Stimulated activated CD8-positive, alpha-beta memory T cell treated with anti-CD3 and anti-CD28 coated beads, Interleukin-12 subunit alpha, Interleukin-12 subunit beta, amount 100 ng/mL, for 1 hour (primary cell): ENCODE data around the gene MEOX1.

ENCODE experiments used
- DNase-seq: peaks from one replicate; pipeline ENCODE4 v3.0.0-alpha.2; 2020; ENCODE audit warnings: low read depth

MEOX1 gene

DNA sequence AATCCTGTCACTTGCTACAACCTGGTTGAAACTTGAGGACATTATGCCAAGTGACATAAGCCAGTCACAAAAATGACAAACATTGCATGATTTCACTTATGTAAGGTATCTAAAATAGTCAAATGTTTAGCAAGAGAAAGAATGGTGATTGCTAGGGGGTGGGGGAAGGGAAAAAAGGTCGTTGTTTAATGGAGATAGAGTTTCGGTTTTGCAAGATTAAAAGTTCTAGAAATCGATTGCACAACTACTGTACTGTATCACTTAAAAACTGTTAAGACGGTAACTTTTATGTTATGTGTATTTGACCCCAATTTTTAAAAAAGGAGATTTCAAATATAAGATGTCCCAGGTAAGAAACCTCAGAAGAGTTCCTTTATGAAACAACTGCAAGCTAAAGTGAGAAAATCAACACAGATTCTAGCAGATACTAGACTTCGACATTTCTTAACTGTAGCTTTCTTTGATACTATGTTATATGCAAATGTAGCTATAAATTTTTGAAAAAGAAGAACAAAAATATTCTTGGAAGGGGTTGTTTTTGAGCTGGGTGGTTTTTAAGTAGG lies 5.9 kb downstream of the MEOX1 start:
- DNase-seq = no peak

DNA sequence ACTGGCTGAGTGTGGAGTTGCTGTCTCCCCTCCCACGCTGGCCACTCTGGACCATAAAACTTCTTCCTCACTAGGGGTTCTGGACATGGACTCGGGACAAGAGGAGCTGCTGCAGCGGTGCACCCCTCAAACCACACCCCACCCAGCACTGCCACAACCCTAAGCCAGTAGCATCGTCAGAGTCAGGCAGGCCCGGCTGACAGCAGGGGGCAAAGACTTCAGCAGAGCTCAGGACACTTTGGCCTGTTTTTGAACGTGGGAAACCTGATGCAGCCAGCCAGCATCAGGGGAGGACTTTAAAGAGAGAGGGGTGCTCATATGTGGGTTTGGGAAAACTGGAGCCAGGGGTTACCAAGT lies 9.6 kb downstream of the MEOX1 start:
- DNase-seq = no peak

DNA sequence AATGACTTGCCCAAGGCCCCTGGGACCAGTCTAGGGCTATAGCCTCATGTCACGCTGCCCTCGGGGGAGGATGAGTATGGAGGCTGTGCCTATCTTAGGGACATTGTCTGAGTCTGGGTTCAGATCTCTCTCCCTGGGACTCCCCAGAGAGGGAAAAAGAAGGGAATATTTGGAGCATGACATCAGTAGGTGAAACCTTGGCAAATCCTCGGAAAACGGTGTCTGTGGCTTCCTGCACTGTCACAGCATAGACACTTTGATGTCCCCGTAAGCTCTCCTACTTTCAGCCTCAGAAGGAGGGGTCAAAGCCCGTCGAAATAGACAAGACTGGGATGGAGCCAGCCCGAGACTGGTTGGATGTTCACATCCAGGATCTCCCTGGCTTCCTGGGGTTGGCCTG lies 11.3 kb downstream of the MEOX1 start:
- DNase-seq = no peak

DNA sequence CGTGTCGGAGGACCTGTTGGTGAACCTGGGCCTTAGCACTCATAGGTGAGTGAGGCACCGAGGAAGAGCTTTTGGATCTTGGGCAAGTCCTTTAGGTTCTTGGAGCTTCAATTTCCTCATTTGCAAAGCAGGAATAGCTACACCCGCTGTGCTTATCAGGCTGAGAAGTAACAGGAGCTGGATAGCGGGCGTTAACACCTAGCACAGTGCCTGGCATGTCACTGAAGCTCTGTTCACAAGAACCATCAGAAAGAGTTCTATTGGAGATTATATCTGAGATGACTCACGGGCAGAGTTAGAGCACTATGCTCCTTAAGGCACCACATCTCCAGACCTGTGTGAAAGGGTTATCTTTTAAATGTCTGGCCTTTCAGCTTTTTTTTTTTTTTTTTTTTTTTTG lies 12.8 kb downstream of the MEOX1 start:
- no peak for DNase-seq

DNA sequence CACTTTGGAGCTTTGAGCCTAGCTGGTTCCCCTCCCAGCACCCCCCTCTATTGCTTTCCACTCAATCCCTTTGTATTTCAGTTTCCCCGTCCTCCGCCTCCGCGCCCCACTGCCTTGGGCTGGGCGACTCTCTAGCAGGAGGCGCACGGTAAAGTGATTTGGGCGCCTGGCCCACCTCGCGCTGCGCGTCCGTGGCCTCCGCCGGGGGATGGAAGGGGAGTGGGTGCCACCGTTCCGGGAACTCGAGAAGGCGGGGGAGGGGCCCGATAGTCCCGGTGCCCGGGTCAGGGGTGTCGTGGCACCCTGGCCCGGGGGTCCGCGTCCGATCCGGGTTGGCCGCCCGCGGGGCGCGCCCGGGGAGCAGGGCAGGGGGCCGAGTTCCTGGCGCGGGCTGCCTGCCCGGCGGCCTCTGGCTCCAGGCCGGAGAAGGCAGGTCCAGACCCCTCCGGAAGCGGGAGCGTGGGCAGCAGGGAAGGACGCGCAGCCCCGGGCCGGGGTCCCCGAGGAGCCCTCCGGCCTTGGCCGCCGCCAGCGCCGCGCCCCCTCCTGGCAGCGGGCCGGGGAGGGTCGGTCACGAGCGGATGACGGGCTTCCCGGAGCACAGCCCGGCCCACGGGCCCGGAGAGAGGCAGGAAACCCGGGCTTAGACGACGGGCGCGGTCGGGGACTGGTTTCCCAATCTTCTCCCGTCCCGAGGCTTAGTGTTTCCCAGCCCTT lies 15.8 kb downstream of the MEOX1 start:
- peak; percentile 6 for DNase-seq

DNA sequence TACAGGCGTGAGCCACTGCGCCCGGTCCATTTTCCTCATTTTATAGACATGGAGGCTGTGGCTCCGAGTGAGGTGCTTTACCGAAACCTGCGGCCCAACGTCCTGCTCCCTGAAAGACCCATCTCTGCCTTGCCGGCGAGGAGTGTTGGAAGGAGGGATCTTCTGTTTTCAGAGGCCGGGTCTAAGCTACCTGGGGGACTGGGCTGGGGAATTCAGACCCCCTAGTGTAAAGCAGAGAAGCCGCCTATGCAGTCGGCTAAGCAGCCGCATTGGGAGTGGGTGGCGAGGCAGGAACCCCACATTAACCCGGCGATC lies 16.3 kb downstream of the MEOX1 start:
- DNase-seq = no peak

DNA sequence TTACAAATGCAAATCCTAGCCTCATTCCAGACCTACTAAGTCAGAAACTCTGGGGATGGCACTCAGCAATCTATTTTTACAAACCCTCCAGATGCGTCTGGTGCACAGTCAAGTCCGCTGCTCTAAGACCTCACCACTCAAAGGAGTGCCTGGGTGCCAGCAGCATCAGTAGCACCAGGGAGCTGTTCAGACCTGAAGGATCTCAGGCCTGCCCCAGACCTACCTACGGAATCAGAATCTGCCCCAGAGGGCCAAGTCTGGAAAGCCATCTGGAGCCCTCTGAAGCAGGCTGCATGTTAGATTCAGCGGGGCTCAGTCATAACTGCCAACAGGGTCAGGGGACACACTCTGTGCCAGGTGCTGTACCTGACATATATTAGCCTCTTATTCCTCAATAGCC lies 17.6 kb downstream of the MEOX1 start:
- DNase-seq = no peak

DNA sequence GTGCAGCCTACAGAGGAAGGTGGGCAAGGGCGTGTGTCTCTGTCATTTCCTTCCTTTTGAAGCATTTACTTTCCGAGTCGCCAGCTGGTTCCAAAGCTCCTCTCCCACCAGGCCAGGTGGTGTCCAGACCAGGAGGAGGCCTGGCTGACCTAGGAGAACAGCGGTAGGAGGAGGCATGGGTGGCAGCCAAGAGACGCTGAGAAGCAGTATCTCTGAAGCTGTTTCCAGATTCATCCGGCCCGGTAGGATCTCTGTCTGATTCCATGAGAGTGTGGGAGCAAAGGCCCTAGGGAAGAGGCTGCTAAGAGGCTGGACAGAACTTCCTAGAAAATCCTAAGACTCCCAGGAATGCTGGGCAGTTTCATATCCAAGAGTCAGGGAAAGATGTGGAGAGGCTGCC lies 20.3 kb downstream of the MEOX1 start:
- no peak for DNase-seq

DNA sequence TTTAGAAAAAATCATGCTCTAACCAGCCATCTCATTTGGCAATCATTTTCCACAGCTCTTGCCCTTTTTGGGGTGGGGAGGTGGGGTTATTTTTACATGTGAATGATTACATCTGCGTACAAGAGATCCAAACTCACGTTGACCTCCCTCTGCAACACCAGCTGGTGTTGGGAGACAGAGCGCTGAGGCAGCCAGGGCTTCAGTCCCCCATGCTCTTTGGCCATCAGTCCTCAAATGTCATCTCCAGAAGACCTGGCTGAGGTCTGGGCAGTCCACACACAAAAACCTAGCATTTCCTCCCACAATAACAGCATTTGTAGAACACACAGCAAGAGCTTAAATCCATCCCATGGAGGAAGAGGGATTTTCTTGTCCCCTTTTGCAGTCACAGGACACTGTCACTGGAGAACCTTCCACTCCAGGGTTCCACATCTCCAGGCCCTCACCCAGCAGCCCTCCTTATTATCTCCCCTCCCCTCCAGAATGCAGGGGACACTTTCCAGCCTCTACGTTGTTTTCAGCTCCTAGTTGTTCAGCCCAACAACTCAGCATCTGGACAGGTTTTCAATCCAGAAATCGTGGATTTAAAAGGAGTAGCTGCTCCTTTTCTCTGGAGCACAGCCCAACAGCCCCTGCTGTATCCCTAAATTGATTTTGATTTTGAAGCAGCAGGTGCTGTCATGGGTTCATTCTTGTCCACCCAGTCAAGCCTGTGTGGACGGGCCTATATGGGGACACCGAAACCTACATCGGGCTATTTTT lies 21.1 kb downstream of the MEOX1 start:
- no peak for DNase-seq

DNA sequence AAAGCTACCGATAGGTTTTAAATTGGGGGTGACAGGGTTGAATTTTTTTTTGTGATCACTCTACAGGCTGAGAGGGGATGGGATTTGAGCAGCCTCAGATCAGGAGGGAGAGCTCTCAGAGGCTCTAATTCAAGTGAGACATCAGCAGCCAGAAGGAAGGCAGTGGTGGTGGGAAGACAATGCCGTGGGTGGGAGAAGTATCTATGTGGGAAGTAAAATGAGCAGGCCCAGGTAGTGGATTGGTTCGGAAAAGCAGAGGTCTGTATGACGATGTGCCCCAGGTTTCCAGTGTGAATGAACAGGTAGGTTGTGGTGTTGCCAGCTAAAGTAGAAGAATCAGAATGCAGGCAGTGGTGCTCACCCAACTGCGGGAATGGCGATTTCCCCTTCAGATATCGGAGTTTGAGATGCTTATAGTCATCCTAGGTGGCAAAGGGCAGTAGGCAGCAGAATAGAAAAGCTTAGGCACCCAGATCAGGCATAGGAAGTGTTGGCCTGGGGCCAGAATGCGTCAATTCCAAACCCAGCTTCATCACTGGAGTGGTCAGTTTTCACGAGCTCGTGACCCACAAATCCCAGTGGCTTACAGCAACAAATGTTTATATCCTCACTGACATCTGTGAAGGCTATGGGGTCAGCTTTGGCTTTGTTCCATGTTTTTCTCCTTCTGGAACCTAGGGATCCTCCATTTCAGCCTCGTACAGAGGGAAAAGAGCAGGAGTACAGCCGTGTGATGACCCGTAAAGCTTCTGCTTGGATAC lies 24.0 kb downstream of the MEOX1 start:
- DNase-seq = no peak

DNA sequence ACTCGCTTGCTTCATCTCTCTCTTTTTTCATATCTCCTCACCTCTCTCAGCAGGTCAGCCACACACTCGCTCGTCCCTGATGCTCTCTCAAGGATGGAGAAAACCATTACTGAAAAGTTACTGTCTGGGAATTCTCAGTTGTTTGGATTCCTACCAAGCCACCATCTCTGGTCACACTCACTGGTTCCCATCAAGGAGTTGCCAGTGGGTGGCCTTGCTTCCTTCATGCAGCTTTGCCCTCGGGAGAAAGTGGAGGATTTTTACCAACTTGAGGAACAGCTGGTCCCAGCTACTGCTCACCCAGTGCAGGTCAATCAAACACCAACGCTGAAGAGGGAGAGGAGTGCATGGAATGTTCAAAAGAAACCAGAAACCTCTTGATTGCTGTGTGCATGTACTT lies 25.3 kb downstream of the MEOX1 start:
- no peak for DNase-seq

DNA sequence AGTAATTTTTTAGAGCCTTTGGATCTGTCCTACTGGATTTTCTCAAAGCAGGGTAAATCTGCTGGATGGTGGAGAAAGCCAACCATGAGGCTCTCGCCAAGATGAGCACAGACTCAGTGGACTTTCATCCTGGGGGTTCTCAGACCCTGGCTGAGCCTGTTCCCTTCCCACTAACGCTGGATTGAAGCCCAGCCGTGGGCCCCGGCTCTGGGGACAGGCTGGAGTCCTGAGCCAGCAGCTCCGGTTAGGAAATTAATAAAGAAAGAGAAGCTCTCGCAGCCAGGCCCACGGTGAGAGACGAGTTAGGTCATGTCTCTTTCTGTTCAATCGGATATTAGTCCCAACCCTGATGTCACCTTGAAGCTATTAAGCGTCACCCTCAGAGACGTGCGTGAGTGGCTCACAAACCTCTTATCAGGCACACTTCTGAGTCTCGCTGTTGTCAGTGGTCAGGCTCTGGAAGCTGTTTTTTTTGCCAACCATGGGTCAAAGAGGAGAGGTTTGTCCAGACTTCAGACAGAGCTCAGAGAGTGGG lies 27.1 kb downstream of the MEOX1 start:
- DNase-seq = no peak

DNA sequence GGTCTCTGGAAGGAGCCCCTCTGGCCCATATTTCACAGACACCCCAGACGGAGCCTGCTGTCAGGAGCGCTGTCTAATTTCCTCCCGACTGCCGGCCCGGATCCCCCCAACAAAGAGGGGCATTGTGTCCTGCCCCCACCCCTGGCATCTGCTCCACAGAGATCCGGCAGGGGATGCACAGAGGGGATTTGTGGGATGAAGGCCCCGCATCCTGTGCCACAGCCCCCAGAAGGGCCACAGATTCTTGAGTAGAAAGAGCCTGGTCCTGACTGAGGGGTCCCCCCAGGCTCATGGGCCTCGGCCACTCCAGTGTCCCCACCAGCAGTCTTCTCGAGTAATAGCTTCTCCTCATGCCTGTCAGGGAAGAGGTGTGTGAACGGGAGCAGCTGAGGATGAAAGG lies 29.5 kb downstream of the MEOX1 start:
- no peak for DNase-seq

DNA sequence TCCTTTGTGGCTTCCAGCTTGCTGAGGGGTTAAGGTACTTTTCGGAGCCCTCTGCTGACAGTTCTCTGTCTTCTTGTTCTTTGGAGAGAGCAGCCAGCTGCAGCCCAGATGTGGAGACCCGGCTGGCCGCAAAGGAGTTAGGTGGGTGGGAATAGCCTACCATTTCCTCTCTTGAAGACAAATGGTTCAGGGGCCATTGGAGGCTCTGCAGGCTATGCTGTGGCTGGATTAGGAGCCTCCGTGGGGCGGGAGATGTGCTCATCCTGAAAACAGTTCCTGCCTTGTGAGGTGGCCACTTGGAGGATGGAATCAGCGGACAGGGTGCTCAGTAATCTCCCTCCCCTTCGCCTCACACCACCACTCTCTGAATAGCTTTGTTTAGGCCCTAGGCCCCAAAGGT lies 30.3 kb downstream of the MEOX1 start:
- no peak for DNase-seq

DNA sequence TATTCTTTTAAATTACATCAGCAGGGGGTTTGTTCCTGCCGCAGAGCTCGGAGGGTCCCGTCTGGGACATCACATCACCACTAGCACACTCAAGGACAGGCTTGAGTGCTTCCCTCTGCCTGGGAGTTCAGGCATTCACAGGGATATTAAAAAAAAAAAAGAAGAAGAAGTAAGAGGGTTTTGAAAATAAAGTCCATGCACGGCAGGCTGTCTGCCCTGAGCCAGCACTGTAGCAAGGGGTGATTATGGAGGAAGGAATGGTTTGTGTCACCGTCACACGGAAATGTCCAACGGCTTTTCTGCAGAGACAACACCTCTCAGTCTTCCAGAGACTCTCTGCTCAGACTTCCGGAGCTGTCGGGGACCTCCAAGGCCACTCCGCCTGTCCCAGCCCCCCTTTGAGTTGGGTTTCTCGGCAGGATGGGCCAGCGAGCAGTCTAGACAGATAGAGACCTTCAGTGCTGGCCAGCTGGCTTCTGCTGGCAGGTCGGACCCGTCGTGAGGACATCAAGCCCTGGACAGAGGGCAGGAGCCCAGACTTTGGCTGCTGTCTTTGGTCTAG lies 33.6 kb downstream of the MEOX1 start:
- DNase-seq = no peak

DNA sequence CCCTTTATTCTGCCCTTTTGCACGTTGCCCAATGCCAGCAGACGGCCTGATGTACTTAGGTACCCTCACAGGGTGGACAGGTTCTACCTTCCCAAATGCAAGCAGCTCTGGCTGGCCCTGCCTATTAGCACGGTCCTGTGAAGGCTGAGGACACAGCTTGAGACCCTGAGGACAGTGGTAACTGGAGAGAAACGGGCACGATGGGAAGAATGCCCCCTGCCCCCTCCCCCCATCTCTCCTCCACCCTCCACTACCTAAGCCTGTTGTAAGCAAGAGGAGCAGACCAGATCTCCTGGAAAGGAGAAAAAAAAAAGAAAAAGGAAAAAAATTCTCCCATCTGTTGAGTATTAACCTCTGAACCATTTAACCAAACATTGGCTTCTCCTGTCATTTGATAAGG lies 34.1 kb downstream of the MEOX1 start:
- no peak for DNase-seq

DNA sequence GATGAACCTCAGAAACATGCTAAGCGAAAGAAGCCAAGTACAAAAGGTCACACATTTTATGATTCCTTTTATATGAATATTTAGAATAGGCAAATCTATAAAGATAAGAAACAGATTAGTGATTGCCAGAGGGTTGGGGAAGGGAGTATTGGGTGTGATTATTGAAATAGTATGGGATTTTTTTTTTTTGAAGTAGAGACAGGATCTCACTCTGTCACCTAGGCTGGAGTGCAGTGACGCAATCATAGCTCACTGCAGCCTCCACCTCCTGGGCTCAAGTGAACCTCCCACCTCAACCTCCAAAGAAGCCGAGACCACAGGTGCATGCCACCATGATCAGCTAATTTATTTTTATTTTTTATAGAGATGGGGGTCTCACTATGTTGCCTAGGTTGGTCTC lies 35.7 kb downstream of the MEOX1 start:
- DNase-seq = no peak

DNA sequence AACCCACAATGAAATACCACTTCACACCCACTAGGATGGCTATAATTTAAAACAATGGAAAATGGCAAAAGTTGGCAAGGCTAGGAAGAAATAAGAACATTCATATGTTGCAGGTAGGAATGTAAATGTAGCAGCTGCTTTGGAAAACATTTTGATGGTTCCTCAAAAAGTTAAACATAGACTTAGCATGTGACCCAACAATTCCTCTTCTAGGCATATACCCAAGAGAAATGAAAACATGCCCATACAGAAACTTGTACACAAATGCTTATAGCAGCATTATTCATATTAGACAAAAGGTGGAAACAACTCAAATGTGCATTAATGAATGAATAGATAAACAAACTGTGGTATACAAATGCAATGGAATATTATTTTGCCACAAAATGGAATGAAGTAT lies 36.1 kb downstream of the MEOX1 start:
- DNase-seq = no peak

DNA sequence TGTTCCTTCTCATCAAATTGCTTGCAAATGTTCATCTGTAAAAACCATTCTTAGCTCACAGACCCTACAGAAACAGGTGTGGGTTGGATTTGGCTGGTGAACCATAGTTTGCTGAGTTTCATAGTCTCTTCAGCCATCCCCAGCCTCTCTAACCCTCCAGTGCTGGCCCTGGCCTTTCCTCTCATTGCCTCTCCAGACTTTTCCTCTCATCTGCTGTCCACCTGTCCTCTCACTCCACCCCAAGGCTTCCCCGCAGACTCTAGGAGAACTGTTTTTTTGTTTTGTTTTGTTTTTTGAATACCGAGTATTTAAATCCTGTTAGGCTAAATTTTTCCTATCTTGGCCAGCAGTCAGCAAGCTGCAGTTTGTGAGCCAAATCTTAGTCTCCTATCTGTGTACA lies 41.1 kb downstream of the MEOX1 start:
- no peak for DNase-seq

DNA sequence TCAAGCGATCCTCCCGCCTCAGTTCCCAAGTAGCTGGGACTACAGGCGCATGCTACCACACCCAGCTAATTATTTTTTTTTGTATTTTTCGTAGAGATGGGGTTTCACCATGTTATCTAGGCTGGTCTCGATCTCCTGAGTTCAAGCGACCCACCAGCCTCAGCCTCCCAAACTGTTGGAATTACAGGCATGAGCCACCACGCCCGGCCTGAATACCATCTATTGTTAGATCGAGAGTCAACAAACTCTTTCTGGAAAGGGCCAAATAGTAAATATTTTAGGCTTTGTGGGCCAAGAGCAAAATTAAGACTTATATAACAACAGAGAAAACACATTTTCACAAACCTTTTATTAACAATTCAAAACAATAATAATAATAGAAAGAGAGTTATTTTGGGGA lies 41.6 kb downstream of the MEOX1 start:
- DNase-seq = no peak

DNA sequence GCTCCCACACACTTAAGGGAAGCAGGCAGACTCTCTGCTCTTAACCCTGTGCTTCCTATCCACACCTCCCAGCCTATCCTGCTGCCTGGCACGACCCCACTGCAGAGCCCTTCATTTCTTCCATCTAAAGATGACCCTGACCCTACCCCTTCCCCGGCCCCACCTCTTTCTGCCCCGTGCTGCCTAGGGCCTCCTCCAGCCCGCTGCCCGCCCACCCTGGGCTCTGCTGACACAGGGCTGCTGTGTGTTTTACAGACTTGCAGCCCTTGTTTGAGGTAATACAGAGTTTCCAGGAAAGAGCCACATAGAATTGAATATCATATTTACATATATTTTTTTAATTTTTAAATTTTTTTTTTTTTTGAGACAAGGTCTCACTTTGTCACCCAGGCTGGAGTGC lies 42.0 kb downstream of the MEOX1 start:
- no peak for DNase-seq

DNA sequence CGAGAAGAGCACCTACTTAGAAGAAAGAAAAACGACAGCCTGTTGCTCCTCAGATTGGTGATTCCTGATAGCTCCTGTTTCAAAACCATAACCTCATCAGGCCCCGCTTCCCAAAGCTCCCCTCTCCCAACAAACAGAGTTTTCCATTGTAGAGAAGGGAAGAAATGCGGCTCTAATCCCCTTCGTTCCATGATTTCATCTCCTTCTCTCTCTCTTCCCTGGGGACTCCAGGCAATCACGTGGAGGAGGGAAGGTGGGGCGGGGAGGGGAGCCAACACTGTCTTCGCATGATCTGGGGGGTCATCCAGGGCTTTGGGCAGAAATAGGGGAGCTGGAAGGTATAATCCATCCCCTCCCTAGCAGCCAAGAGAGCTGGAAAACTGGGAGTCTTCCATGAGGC lies 43.4 kb downstream of the MEOX1 start:
- DNase-seq = no peak

DNA sequence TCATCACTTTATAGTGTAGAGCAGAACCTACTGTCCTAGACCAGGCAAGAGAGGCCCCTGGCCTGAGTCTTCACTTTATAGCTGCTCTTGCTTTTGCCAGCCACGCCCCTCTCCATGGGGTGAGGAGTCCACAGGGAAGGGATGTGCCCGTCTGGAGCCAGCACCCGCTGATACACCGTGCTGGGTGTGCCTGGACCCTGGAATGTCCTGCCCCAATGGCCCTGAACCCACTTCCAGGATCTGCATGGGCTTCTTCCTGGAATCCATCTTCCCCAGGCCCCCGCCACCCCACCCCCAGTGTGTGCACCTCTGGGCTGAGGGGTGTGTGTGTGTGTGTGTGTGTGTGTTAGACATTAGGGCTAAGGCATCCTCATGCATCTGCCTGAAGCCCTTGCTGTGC lies 44.9 kb downstream of the MEOX1 start:
- no peak for DNase-seq
